GF-D8 (cell line): ENCODE data around the gene FGD1.

ENCODE experiments used
- DNase-seq: peaks from one replicate; lab custom pipeline; 2025; lab: John Stamatoyannopoulos, UW

Gene FGD1

DNA sequence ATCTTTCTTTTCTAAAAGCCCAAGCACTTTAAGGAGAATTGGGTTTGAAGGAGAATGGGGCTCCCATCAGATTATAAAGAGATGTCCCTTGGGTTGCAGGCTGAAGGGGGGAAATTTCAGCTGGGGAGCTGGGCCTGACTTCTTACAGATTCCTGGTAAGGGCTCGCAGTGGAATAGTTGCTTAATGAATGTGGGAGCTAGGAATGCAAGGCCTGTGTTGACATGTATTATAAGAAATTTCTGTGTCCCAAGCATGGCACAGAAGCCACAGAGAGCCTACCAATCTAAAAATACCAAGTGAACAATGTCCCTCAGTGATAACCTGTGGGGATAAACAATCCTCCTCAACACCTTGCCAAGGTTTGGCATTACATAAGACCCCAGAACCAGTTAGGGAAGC lies 98.9 kb downstream of the FGD1 start:
- no peak for DNase-seq
